IPS-15b (cell line): ENCODE measurements around the gene C1orf105.
"Not testable (repeated sequence)": the region's sequence is repeated elsewhere in the genome, so short reads cannot be mapped to it uniquely, and the experiment has no call there.

Experiments
- H3K27me3 ChIP-seq: one replicate; pipeline ENCODE4 v1.6.1; 2013; ENCODE audit warnings: low read length; ENCODE audit not compliant: control insufficient read depth, insufficient read depth
- H3K36me3 ChIP-seq: one replicate; pipeline ENCODE4 v1.6.1; 2013; ENCODE audit warnings: low read length; ENCODE audit not compliant: control insufficient read depth, insufficient read depth
- H3K4me1 ChIP-seq: one replicate; pipeline ENCODE4 v1.6.1; 2013; ENCODE audit warnings: mild to moderate bottlenecking, low read length; ENCODE audit not compliant: control insufficient read depth, insufficient read depth
- H3K4me3 ChIP-seq: one replicate; pipeline ENCODE4 v1.5.1; 2013; ENCODE audit warnings: low read depth, low read length
- H3K9ac ChIP-seq: one replicate; pipeline ENCODE4 v1.6.1; 2013; ENCODE audit warnings: low read depth, mild to moderate bottlenecking, low read length
- H3K9me3 ChIP-seq: one replicate; pipeline ENCODE4 v1.6.1; 2013; ENCODE audit warnings: mild to moderate bottlenecking, low read length; ENCODE audit not compliant: control insufficient read depth, insufficient read depth

C1orf105 gene

DNA sequence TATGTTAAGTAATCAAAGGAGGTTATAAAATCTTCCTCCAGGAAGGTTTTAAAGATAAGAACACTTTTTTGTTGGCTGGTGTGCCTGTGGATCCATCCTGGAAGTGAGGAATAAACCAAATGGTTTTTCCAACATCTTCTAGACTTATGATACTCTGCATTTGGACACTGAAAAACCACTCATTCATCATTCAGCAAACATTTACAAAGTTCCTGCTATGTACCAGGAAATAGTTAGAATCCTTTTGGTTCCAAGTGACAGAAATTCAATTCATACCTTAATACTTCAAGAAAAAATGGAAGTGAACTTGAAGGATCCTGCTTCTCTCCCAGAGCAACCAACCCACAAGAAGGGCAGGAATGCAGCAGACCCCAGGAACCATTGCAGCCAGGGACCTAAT, 63.0 kb downstream of the C1orf105 start:
- H3K4me3 ChIP-seq, result no peak overlapping the region
- H3K9me3 ChIP-seq, result no peaks in the 10 kb centered on the region
- no peak overlapping the region for H3K9ac ChIP-seq
- no peaks in the 10 kb centered on the region for H3K36me3 ChIP-seq
- H3K4me1 ChIP-seq, result no peaks in the 10 kb centered on the region
- no peaks in the 10 kb centered on the region for H3K27me3 ChIP-seq

GRCh38 chr1:172484252-172484651, 63.8 kb downstream of the C1orf105 start:
- Histone ChIP-seq H3K4me1 (no peaks in the 10 kb centered on the region), H3K9ac (no peak overlapping the region), H3K27me3 (no peaks in the 10 kb centered on the region), H3K9me3 (no peaks in the 10 kb centered on the region), H3K36me3 (no peaks in the 10 kb centered on the region), H3K4me3 (no peak overlapping the region)

- Histone ChIP-seq H3K9ac (no peak overlapping the region), H3K4me1 (no peaks in the 10 kb centered on the region), H3K9me3 (no peaks in the 10 kb centered on the region), H3K36me3 (no peaks in the 10 kb centered on the region), H3K4me3 (no peak overlapping the region), H3K27me3 (no peaks in the 10 kb centered on the region)
These were observed 65.1 kb downstream of the C1orf105 start for GRCh38 chr1:172485626-172486025.

DNA sequence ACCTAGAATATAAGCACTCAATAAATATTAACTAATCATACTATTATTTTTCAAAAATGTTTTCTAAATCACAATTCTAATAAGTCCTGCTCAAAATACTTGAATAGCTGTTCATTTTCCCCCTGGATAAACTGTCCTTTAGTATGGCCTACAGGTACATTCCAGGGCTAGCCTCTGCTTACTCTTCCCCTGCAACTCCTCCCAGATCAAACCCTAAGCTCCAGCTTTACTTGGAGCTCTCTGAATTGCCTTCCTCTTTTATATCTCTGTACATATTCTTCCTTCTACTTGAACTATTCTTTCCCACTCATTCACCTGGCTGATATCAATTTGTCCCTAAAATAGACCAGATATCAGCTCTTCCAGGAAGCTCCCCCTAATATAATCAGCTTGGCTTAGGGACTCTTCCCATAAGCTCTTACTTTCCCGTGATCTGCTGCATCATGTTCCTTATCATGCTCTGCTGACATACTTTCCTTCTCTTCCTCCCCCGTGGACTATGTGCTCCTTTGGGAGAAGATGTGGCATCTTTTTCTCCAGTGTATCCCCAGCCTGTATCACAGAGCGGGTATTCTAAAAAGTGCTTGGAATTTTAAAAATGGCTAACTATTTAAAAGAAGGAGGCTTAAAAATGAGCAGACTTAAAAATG, 66.4 kb downstream of the C1orf105 start:
- no peaks in the 10 kb centered on the region for H3K9me3 ChIP-seq
- no peaks in the 10 kb centered on the region for H3K36me3 ChIP-seq
- no peak overlapping the region for H3K4me3 ChIP-seq
- H3K27me3 ChIP-seq, result no peaks in the 10 kb centered on the region
- no peak overlapping the region for H3K9ac ChIP-seq
- no peaks in the 10 kb centered on the region for H3K4me1 ChIP-seq

DNA sequence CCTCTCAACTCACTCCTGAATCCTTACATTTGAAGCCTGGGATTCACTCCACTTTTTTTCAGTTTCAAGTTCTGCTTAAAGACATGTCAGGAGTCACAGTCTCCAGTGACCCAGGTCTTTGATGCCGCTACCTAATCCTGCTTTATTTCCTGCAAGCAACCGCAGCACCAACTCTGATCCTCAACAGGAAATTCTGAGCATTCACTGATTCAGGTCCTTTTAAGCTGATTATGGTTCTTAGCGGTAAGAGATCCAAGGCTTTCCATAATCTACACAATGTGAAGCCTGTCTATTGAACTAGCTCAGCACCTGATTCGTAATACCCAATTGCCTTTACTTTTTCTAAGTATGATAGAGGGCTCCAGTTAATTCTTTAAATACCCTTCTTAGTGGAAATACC, 67.1 kb downstream of the C1orf105 start:
- Histone ChIP-seq H3K27me3 (no peaks in the 10 kb centered on the region), H3K9ac (no peak overlapping the region), H3K9me3 (no peaks in the 10 kb centered on the region), H3K4me3 (no peak overlapping the region), H3K36me3 (no peaks in the 10 kb centered on the region), H3K4me1 (no peaks in the 10 kb centered on the region)

DNA sequence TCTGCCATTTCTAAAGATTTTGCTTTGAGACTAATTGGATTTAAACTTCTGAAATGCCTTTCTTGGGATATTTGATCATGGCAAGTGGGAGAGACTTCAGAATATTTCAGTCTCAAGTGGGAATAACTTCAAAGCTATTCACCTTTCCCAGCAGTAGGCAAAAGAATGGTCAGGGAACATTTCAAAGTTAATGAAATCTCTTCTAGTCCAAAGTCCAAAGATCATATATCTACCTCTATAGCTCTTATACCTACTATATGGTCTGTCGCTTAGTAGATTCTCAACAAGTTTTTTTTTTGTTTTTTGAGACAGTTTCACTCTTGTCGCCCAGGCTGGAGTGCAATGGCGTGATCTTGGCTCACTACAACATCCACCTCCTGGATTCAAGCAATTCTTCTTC, 67.9 kb downstream of the C1orf105 start:
- no peaks in the 10 kb centered on the region for H3K27me3 ChIP-seq

GRCh38 chr1:172489847-172490246, 69.4 kb downstream of the C1orf105 start:
- Histone ChIP-seq H3K36me3 (no peaks in the 10 kb centered on the region), H3K27me3 (no peaks in the 10 kb centered on the region), H3K9ac (no peak overlapping the region), H3K4me3 (no peak overlapping the region), H3K9me3 (no peaks in the 10 kb centered on the region), H3K4me1 (no peaks in the 10 kb centered on the region)

More for the DNA sequence above, 67.9 kb downstream of the C1orf105 start:
- Histone ChIP-seq H3K4me3 (no peak overlapping the region), H3K4me1 (no peaks in the 10 kb centered on the region), H3K9ac (no peak overlapping the region), H3K36me3 (no peaks in the 10 kb centered on the region), H3K9me3 (no peaks in the 10 kb centered on the region)

- Histone ChIP-seq H3K9ac (no peak overlapping the region), H3K9me3 (no peaks in the 10 kb centered on the region), H3K4me3 (no peak overlapping the region), H3K4me1 (peaks cover 3% of the 10 kb centered on the region), H3K36me3 (no peaks in the 10 kb centered on the region), H3K27me3 (no peaks in the 10 kb centered on the region)
These were observed 71.9 kb downstream of the C1orf105 start for GRCh38 chr1:172492421-172492820.

GRCh38 chr1:172494166-172494565, 73.7 kb downstream of the C1orf105 start:
- Histone ChIP-seq H3K9ac (no peak overlapping the region), H3K36me3 (no peaks in the 10 kb centered on the region), H3K9me3 (no peaks in the 10 kb centered on the region), H3K27me3 (no peaks in the 10 kb centered on the region), H3K4me1 (peaks cover 3% of the 10 kb centered on the region), H3K4me3 (no peak overlapping the region)

DNA sequence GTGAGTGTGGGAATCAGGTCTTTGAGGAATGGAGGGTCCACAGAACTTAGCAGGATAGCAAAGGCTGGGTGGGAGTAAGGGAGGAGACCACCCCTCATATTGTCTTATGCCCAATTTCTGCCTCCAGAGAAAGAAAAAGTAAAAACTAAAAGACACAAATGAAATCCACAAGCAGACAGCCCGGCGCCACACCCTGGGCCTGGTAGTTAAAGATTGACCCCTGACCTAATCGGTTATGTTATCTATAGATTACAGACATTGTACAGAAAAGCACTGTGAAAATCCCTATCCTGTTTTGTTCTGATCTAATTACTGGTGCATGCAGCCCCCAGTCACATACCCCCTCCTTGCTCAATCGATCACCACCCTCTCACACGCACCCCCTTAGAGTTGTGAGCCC, 75.6 kb downstream of the C1orf105 start:
- not testable (repeated sequence) for H3K4me3 ChIP-seq, H3K9me3 ChIP-seq, H3K36me3 ChIP-seq, H3K4me1 ChIP-seq, H3K9ac ChIP-seq, H3K27me3 ChIP-seq

GRCh38 chr1:172496678-172497077, 76.2 kb downstream of the C1orf105 start:
- Histone ChIP-seq H3K4me3 (no peak overlapping the region), H3K27me3 (no peaks in the 10 kb centered on the region), H3K36me3 (no peaks in the 10 kb centered on the region), H3K9ac (no peak overlapping the region), H3K9me3 (no peaks in the 10 kb centered on the region), H3K4me1 (peaks cover 3% of the 10 kb centered on the region)

- Histone ChIP-seq H3K9ac (no peak overlapping the region), H3K4me1 (peaks cover 3% of the 10 kb centered on the region), H3K27me3 (no peaks in the 10 kb centered on the region), H3K9me3 (no peaks in the 10 kb centered on the region), H3K4me3 (no peak overlapping the region), H3K36me3 (no peaks in the 10 kb centered on the region)
These were observed 76.7 kb downstream of the C1orf105 start for GRCh38 chr1:172497230-172497629.
